T-helper 1 cell treated with Interleukin-12 subunit alpha and Interleukin-12 subunit beta and Interleukin-4 antibody, amounts not matched to agents 30 ng/mL and 1 ng/mL, for 36 hours (primary cell): ENCODE measurements around the gene SULT1A2. TPM values are rescaled to one million over a fixed set of nuclear protein-coding genes. Genes with fewer than 3 reads are reported as not detected.
"Not testable (repeated sequence)": the region's sequence is repeated elsewhere in the genome, so short reads cannot be mapped to it uniquely, and the experiment has no call there.

ENCODE experiments used
- intact Hi-C: fragments of 100-400 bp; cut with micrococcal nuclease; formaldehyde crosslinking; loops from one replicate; pipeline ENCODE4 v1.15.1; 2024
- total RNA-seq: library from RNA; stranded (reverse); gene quantifications from 2 replicates; pipeline ENCODE4 v1.2.3, GENCODE V29; 2022

The SULT1A2 gene
- total RNA-seq, 1 donor from 2014 or later: 0.37 TPM

- intact Hi-C loops: no loop called here
These were observed 5.5 kb downstream of the SULT1A2 start for GRCh38 chr16:28591355-28591754.

- intact Hi-C loops: no loop called here
These were observed 6.2 kb downstream of the SULT1A2 start for GRCh38 chr16:28590384-28591340.

GRCh38 chr16:28589930-28590329 lies 6.9 kb downstream of the SULT1A2 start:
- intact Hi-C loops: no loop called here

- intact Hi-C loops: no loop called here
These were observed 7.8 kb downstream of the SULT1A2 start for GRCh38 chr16:28589069-28589468.

- intact Hi-C loops: no loop called here
These were observed 9.5 kb downstream of the SULT1A2 start for GRCh38 chr16:28587386-28587785.

- intact Hi-C loops: no loop called here
These were observed 10.4 kb downstream of the SULT1A2 start for GRCh38 chr16:28586466-28586865.

GRCh38 chr16:28585674-28586073 lies 11.2 kb downstream of the SULT1A2 start:
- intact Hi-C loops: no loop called here

- intact Hi-C loops: no loop called here
These were observed 16.0 kb downstream of the SULT1A2 start for GRCh38 chr16:28580726-28581315.

GRCh38 chr16:28575446-28576109 lies 21.3 kb downstream of the SULT1A2 start:
- intact Hi-C loops: no loop called here

- intact Hi-C loops: no loop called here
These were observed 21.9 kb downstream of the SULT1A2 start for GRCh38 chr16:28574925-28575324.

GRCh38 chr16:28573738-28574718 lies 22.8 kb downstream of the SULT1A2 start:
- intact Hi-C loops: no loop called here

GRCh38 chr16:28572696-28573510 lies 23.9 kb downstream of the SULT1A2 start:
- intact Hi-C loops: no loop called here

GRCh38 chr16:28569968-28570752 lies 26.7 kb downstream of the SULT1A2 start:
- intact Hi-C loops: no loop called here

GRCh38 chr16:28569021-28569420 lies 27.8 kb downstream of the SULT1A2 start:
- intact Hi-C loops: no loop called here

GRCh38 chr16:28567292-28567691 lies 29.6 kb downstream of the SULT1A2 start:
- intact Hi-C loops: no loop called here

GRCh38 chr16:28566233-28566925 lies 30.5 kb downstream of the SULT1A2 start:
- intact Hi-C loops: not testable (repeated sequence)

GRCh38 chr16:28563218-28563617 lies 33.6 kb downstream of the SULT1A2 start:
- intact Hi-C loops: no loop called here

GRCh38 chr16:28562199-28562598 lies 34.7 kb downstream of the SULT1A2 start:
- intact Hi-C loops: no loop called here
